ENCODE results near the gene LMAN1L. TPM values are rescaled to one million over a fixed set of nuclear protein-coding genes. Genes with fewer than 3 reads are reported as not detected.
A peak's percentile ranks its signal among the peaks of the same experiment; 100 is the strongest.

Gene LMAN1L
- total and polyA plus RNA-seq, 5 experiments from 2014 or later, result 0.57 to 0.80 TPM; not detected in 3

GRCh38 chr15:74789171-74789631 is 23.4 kb upstream of the LMAN1L start:
- Mint-ChIP-seq H3K27me3 (no peaks in the 10 kb centered on the region), H3K36me3 (peaks cover 0 to 15% (median 0%) of the 10 kb centered on the region in 3 donors), H3K4me1 (peaks cover 44 to 96% (median 85%) of the 10 kb centered on the region in 4 donors), H3K4me3 (peak overlapping the region; percentile 85 to 97 (median 93)), H3K9me3 (no peaks in the 10 kb centered on the region), H3K27ac (peak overlapping the region; percentile 94 to 99 (median 98))
- ATAC-seq, result no peak
- DNase-seq, result peak in 2 of 10 donors; percentile 35 to 39
- POLR2A ChIA-PET, result interaction anchor here (1.8 to 32.7 kb wide), 4 partner anchors 6 to 113 kb away, joined by 4 to 1300 read pairs (median 656); partner anchors contain the start of gene CSK

DNA sequence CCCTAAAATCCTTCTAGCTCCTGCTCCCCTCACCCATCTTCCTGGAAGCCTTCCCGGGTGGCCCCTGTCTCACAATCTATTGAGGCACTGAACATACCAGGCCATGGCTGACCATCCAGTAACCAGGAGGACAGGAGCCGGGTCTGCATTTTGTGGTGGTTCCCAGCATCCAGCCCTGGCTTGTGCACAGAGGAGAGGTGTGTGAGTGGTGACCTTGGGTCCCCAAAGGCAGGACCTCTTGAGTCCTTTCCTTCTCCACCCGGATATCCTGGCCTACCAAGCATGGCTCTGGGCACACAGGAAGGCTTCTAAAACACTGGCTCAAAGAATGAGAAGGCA is 22.9 kb upstream of the LMAN1L start:
- peaks cover 0 to 14% (median 0%) of the 10 kb centered on the region in 3 donors for H3K36me3 Mint-ChIP-seq

DNA sequence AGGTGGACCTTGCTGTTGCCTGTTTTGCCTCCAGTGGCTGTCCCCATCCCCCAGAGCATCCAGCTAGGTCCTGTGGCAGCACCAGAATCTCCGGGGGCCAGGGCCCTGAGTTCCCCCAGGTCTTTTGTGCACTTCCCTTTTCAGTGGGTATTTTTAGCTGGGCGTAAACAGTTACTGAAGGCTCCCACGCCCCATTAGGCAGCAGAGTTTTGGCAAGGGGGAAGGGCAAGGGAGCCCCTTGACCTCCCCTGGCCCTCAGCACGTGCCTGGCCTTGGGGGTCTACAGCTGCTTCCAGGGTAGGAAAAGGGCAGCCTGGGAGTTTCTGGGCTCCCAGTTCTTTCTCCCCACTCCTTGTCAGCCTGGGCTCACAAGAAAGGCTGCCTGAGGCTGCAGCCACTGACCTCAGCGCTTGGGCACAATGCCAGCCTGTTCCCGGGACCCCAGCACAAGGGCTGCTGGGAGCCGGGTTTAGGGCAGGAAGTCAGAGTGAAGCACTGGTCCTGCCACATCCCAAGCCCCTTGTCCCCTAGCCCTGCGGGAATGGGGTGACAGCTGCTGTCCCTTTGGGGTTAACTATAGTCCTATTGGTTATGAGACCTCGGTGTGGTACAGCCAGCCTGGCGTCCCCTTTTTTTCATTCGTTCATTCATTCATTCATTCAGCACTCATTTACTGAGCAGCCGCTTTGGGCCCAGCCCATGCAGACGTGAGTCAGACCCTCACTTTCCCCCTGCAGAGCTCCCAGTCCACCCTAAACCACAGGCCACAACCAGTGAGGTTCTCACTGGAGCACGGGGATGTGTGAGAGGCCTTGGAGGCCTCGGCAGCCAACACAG is 22.3 kb upstream of the LMAN1L start:
- Mint-ChIP-seq H3K9me3 (no peaks in the 10 kb centered on the region), H3K36me3 (peaks cover 0 to 14% (median 0%) of the 10 kb centered on the region in 3 donors), H3K27me3 (no peaks in the 10 kb centered on the region), H3K4me3 (peak overlapping the region; percentile 85 to 97 (median 93)), H3K27ac (peak overlapping the region; percentile 94 to 99 (median 98)), H3K4me1 (peaks cover 43 to 96% (median 86%) of the 10 kb centered on the region in 4 donors)
- ATAC-seq (no peak), DNase-seq (no peak)
- POLR2A ChIA-PET, result interaction anchor here (0.6 to 32.7 kb wide), 4 partner anchors 5 to 307 kb away, joined by 4 to 1300 read pairs (median 652); partner anchors contain the start of gene CSK

More for the DNA sequence above, 22.9 kb upstream of the LMAN1L start:
- peak overlapping the region; percentile 94 to 99 (median 98) for H3K27ac Mint-ChIP-seq
- H3K4me1 Mint-ChIP-seq, result peaks cover 42 to 96% (median 86%) of the 10 kb centered on the region in 4 donors
- no peak for DNase-seq
- H3K4me3 Mint-ChIP-seq, result peak overlapping the region; percentile 85 to 97 (median 93)
- POLR2A ChIA-PET, result interaction anchor here (1.8 to 32.7 kb wide), 4 partner anchors 5 to 112 kb away, joined by 4 to 1300 read pairs (median 656); partner anchors contain the start of gene CSK
- no peaks in the 10 kb centered on the region for H3K9me3 Mint-ChIP-seq
- ATAC-seq, result no peak
- no peaks in the 10 kb centered on the region for H3K27me3 Mint-ChIP-seq

DNA sequence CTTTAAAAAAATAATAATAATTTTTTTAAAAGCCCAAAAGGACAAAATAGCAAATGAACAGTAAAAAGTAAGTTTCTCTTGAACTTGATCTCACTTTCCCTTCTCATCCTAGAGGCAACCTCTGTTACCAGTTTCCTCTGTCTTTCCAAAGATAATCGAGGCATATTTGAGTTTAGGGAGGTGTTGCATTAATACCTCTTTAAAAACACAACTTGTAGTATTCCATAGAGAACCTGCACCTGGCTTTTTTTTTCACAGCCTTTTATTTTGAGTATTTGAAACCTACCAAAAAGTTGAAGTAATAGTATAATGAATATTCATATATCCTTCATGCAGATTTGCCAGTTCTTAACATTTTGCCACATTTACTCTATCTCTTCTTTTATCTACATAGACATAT is 21.6 kb upstream of the LMAN1L start:
- peaks cover 45 to 94% (median 87%) of the 10 kb centered on the region in 4 donors for H3K4me1 Mint-ChIP-seq
- DNase-seq (no peak), ATAC-seq (no peak)
- H3K4me3 Mint-ChIP-seq, result peak overlapping the region; percentile 54 to 97 (median 88)
- H3K27ac Mint-ChIP-seq, result peak overlapping the region; percentile 47 to 99 (median 93)
- no peaks in the 10 kb centered on the region for H3K9me3 Mint-ChIP-seq
- POLR2A ChIA-PET, result interaction anchor here (1.8 to 32.7 kb wide), 3 partner anchors 4 to 54 kb away, joined by 4 to 1300 read pairs (median 1300); partner anchors contain the start of gene CSK
- H3K36me3 Mint-ChIP-seq, result peaks cover 0 to 16% (median 0%) of the 10 kb centered on the region in 3 donors
- no peaks in the 10 kb centered on the region for H3K27me3 Mint-ChIP-seq

- Mint-ChIP-seq H3K9me3 (no peaks in the 10 kb centered on the region), H3K4me1 (peaks cover 45 to 94% (median 86%) of the 10 kb centered on the region in 4 donors), H3K36me3 (peaks cover 0 to 19% (median 0%) of the 10 kb centered on the region in 3 donors), H3K4me3 (peak overlapping the region; percentile 54 to 96 (median 84)), H3K27me3 (no peaks in the 10 kb centered on the region), H3K27ac (peak overlapping the region; percentile 87 to 99 (median 93))
- ATAC-seq, result no peak
- DNase-seq, result no peak
- POLR2A ChIA-PET, result interaction anchor here (1.4 to 32.7 kb wide), 5 partner anchors 3 to 177 kb away, joined by 3 to 1300 read pairs (median 5); partner anchors contain the start of genes CSK and FAM219B
These were observed 21.0 kb upstream of the LMAN1L start for GRCh38 chr15:74791667-74792066.

DNA sequence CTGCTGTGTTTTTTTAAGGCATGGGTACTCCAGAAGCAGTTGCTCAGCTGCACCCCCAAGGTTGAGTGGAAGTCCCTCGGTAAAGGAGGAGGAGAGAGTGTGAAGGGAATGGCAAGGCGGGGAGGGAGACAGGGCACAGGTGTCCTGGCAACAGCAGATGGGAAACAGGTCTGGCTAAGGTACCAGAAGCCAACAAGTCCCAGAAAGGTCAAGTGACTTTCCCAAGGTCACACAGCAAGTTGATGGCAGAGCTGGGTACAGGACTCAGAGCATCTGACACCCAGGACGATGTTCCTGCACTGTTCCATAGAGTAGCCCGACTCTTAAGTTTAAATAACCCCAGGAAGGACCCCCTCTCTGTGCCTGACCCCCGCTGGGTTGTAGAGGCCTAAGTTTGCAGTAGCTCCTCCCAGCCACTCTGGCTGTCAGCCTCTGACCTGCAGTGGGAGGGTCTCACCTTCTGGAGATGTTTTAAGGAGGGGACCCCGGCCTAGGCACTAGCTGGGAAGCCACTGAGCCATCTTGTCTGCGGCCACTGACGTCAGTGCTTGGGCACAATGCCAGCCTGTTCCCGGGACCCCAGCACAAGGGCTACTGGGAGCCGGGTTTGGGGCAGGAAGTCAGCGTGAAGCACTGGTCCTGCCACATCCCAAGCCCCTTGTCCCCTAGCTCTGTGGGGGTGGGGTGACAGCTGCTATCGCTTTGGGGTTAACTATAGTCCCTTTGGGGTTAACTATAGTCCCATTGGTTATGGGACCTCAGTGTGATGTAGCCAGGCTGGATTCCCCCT is 20.2 kb upstream of the LMAN1L start:
- DNase-seq, result no peak
- POLR2A ChIA-PET, result interaction anchor here (0.9 to 32.7 kb wide), 10 partner anchors 2 to 177 kb away, joined by 3 to 1300 read pairs (median 4); partner anchors contain the start of genes CSK, FAM219B and LMAN1L
- H3K9me3 Mint-ChIP-seq, result no peaks in the 10 kb centered on the region
- no peaks in the 10 kb centered on the region for H3K27me3 Mint-ChIP-seq
- peak overlapping the region; percentile 54 to 96 (median 84) for H3K4me3 Mint-ChIP-seq
- peaks cover 0 to 19% (median 0%) of the 10 kb centered on the region in 3 donors for H3K36me3 Mint-ChIP-seq
- no peak for ATAC-seq
- peaks cover 43 to 93% (median 88%) of the 10 kb centered on the region in 4 donors for H3K4me1 Mint-ChIP-seq
- peak overlapping the region; percentile 87 to 99 (median 93) for H3K27ac Mint-ChIP-seq

DNA sequence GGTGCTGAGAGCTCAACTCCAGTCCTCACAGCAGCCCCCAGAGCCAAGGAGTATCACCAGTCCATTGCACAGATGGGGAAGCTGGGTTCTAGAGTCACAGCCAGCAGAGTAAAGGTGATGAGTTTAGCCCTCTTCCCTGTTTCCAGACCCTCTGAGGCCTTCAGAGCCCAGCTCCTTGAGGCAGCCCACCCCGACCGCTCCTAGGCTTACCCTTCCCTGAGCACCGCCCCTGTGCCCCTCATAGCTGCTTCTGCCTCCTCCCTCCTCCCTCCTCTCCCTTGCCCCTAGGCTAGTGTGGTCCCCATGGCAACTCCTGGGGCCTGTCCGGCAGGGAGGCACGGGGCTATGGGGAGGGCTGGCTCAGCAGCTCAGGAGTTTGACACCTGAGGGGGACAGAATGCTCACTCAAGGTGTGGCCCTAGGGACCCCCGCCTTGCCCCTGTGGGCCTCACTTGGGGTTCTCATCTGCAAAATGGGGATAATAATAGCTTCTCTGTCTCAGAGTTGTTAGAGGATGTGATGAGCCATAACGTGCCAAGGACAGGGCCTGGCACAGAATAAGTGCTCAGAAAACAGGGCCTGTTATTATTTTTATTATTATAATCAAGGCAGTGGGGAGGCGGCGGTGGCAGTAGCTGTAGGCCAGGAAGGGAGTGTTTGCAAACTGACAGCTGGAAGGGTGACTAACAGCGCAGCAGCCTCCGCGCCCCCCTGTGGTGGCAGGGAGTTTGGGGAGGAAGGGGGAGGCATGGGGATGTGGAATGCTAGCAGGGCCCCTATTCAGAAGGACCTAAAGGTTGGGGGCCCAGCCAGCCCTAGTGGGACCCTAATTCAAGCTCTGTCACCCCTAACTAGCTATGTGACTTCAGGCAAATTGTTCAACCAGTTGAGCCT is 19.3 kb upstream of the LMAN1L start:
- peak overlapping the region; percentile 61 to 96 (median 82) for H3K4me3 Mint-ChIP-seq
- peak; percentile 46 to 48 for ATAC-seq
- peaks cover 40 to 93% (median 89%) of the 10 kb centered on the region in 4 donors for H3K4me1 Mint-ChIP-seq
- peaks cover 0 to 24% (median 0%) of the 10 kb centered on the region in 3 donors for H3K36me3 Mint-ChIP-seq
- peak; percentile 67 to 86 (median 72) for DNase-seq
- no peaks in the 10 kb centered on the region for H3K9me3 Mint-ChIP-seq
- H3K27me3 Mint-ChIP-seq, result no peaks in the 10 kb centered on the region
- H3K27ac Mint-ChIP-seq, result peak overlapping the region; percentile 81 to 94 (median 90)
- POLR2A ChIA-PET, result interaction anchor here (0.6 to 32.7 kb wide), 11 partner anchors 2 to 166 kb away, joined by 3 to 1300 read pairs (median 4); partner anchors contain the start of genes CSK, FAM219B and LMAN1L

DNA sequence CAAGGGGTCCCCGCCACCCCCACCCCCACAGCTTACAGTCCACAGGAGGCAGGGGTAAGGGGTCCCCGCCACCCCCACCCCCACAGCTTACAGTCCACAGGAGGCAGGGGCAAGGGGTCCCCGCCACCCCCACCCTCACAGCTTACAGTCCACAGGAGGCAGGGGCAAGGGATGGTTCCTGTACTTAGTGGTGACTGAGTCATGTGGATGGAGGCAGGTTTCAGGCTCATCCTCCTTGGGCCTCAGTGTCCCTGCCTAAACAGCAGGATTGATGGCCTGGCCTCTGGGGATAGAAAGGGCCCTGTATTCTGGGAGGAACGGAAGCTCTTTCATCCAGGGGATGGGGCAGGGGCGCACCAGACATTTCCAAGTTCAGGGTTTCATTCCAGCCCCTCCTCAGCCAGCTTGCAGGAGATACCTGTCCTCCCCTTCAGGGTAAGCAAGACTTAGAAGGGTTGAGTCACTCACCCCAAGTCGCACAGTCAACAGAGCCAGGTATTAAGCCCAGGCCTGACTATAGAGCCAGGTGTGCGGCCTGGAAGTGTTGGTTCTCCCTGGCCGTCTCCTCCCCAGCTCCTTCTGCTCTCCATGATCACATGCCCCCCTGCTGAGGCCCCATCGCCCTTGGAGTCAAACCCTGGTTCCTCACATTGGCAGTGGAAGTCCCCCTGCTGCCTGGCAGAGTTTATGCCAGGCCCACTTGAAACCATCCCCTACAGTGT is 18.2 kb upstream of the LMAN1L start:
- Mint-ChIP-seq H3K27ac (peak overlapping the region; percentile 85 to 96 (median 93)), H3K4me3 (peak overlapping the region in 9 of 10 donors; percentile 32 to 78 (median 71)), H3K9me3 (no peaks in the 10 kb centered on the region), H3K27me3 (no peaks in the 10 kb centered on the region), H3K4me1 (peaks cover 38 to 93% (median 89%) of the 10 kb centered on the region in 4 donors), H3K36me3 (peaks cover 0 to 32% (median 0%) of the 10 kb centered on the region in 3 donors)
- ATAC-seq (peak in 1 of 2 donors; percentile 19), DNase-seq (no peak)
- POLR2A ChIA-PET, result interaction anchor here (0.6 to 32.7 kb wide), 5 partner anchors 0 to 162 kb away, joined by 3 to 1300 read pairs (median 3); partner anchors contain the start of gene CSK

- DNase-seq, result no peak
- peak; percentile 23 to 49 for ATAC-seq
- POLR2A ChIA-PET, result interaction anchor here (1.6 to 32.7 kb wide), 3 partner anchors 0 to 162 kb away, joined by 3 to 1300 read pairs (median 1300); partner anchors contain the start of gene CSK
- H3K9me3 Mint-ChIP-seq, result no peaks in the 10 kb centered on the region
- peak overlapping the region in 9 of 10 donors; percentile 32 to 78 (median 71) for H3K4me3 Mint-ChIP-seq
- H3K4me1 Mint-ChIP-seq, result peaks cover 35 to 93% (median 89%) of the 10 kb centered on the region in 4 donors
- peak overlapping the region; percentile 85 to 96 (median 93) for H3K27ac Mint-ChIP-seq
- H3K27me3 Mint-ChIP-seq, result no peaks in the 10 kb centered on the region
- H3K36me3 Mint-ChIP-seq, result peaks cover 0 to 33% (median 0%) of the 10 kb centered on the region in 3 donors
These were observed 17.7 kb upstream of the LMAN1L start for GRCh38 chr15:74794970-74795349.

GRCh38 chr15:74795966-74796625 is 16.5 kb upstream of the LMAN1L start:
- H3K9me3 Mint-ChIP-seq, result no peaks in the 10 kb centered on the region
- ATAC-seq (peak; percentile 23 to 27), DNase-seq (peak in 4 of 10 donors; percentile 36 to 49 (median 44))
- H3K27me3 Mint-ChIP-seq, result no peaks in the 10 kb centered on the region
- peaks cover 0 to 41% (median 0%) of the 10 kb centered on the region in 3 donors for H3K36me3 Mint-ChIP-seq
- H3K4me1 Mint-ChIP-seq, result peaks cover 36 to 87% (median 85%) of the 10 kb centered on the region in 4 donors
- peak overlapping the region; percentile 41 to 82 (median 68) for H3K4me3 Mint-ChIP-seq
- POLR2A ChIA-PET, result interaction anchor here (0.6 to 32.7 kb wide), 6 partner anchors 1 to 226 kb away, joined by 3 to 1300 read pairs (median 4); partner anchors contain the start of gene CSK
- peak overlapping the region; percentile 85 to 94 (median 90) for H3K27ac Mint-ChIP-seq

Data from naive thymus-derived CD8-positive, alpha-beta T cell (primary cell).